Measurements from ENCODE around the gene ADRA2B. TPM values are rescaled to one million over a fixed set of nuclear protein-coding genes. Genes with fewer than 3 reads are reported as not detected.

Gene ADRA2B
- total RNA-seq, 1 donor from 2014 or later: 0.32 TPM

GRCh38 chr2:96154506-96155380 is 38.4 kb upstream of the ADRA2B start:
- no peaks in the 10 kb centered on the region for H3K36me3 ChIP-seq
- no peak overlapping the region for H3K27ac ChIP-seq
- no peaks in the 10 kb centered on the region for H3K9me3 ChIP-seq
- no peaks in the 10 kb centered on the region for H3K27me3 ChIP-seq (ENCODE audit: low read depth)
- intact Hi-C loops (cut with DNase I): no loop called here
- ATAC-seq: no peak
- no peak overlapping the region for H3K4me3 ChIP-seq
- peak; percentile 25 for DNase-seq
- H3K4me1 ChIP-seq: no peaks in the 10 kb centered on the region
- TF ChIP-seq, protein P1, sequence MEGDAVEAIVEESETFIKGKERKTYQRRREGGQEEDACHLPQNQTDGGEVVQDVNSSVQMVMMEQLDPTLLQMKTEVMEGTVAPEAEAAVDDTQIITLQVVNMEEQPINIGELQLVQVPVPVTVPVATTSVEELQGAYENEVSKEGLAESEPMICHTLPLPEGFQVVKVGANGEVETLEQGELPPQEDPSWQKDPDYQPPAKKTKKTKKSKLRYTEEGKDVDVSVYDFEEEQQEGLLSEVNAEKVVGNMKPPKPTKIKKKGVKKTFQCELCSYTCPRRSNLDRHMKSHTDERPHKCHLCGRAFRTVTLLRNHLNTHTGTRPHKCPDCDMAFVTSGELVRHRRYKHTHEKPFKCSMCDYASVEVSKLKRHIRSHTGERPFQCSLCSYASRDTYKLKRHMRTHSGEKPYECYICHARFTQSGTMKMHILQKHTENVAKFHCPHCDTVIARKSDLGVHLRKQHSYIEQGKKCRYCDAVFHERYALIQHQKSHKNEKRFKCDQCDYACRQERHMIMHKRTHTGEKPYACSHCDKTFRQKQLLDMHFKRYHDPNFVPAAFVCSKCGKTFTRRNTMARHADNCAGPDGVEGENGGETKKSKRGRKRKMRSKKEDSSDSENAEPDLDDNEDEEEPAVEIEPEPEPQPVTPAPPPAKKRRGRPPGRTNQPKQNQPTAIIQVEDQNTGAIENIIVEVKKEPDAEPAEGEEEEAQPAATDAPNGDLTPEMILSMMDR (IDR thresholded peaks at IDR 0.05): no peak

GRCh38 chr2:96153991-96154431 is 37.6 kb upstream of the ADRA2B start:
- Histone ChIP-seq H3K36me3 (no peaks in the 10 kb centered on the region), H3K9me3 (no peaks in the 10 kb centered on the region), H3K27ac (no peak overlapping the region), H3K27me3 (ENCODE audit: low read depth) (no peaks in the 10 kb centered on the region), H3K4me3 (no peak overlapping the region), H3K4me1 (peaks cover under 1% of the 10 kb centered on the region)
- TF ChIP-seq, protein P1 (IDR thresholded peaks at IDR 0.05): no peak
- no peak for ATAC-seq
- intact Hi-C loops (cut with DNase I): no loop called here
- DNase-seq: peak; percentile 38

- Histone ChIP-seq H3K27me3 (ENCODE audit: low read depth) (no peaks in the 10 kb centered on the region), H3K4me3 (no peak overlapping the region), H3K36me3 (no peaks in the 10 kb centered on the region), H3K9me3 (no peaks in the 10 kb centered on the region), H3K4me1 (peaks cover 8% of the 10 kb centered on the region), H3K27ac (no peak overlapping the region)
- TF ChIP-seq, protein P1 (IDR thresholded peaks at IDR 0.05): no peak
- ATAC-seq (no peak), DNase-seq (peak; percentile 36)
- intact Hi-C loops (cut with DNase I): no loop called here
These were observed 36.9 kb upstream of the ADRA2B start for GRCh38 chr2:96153291-96153713.

GRCh38 chr2:96152304-96153161 is 36.2 kb upstream of the ADRA2B start:
- intact Hi-C loops (cut with DNase I): no loop called here
- no peaks in the 10 kb centered on the region for H3K27me3 ChIP-seq (ENCODE audit: low read depth)
- H3K36me3 ChIP-seq: no peaks in the 10 kb centered on the region
- no peak for ATAC-seq
- H3K4me3 ChIP-seq: no peak overlapping the region
- H3K27ac ChIP-seq: no peak overlapping the region
- H3K4me1 ChIP-seq: peaks cover 13% of the 10 kb centered on the region
- TF ChIP-seq, protein P1 (IDR thresholded peaks at IDR 0.05): no peak
- DNase-seq: peak; percentile 25
- no peaks in the 10 kb centered on the region for H3K9me3 ChIP-seq

DNA sequence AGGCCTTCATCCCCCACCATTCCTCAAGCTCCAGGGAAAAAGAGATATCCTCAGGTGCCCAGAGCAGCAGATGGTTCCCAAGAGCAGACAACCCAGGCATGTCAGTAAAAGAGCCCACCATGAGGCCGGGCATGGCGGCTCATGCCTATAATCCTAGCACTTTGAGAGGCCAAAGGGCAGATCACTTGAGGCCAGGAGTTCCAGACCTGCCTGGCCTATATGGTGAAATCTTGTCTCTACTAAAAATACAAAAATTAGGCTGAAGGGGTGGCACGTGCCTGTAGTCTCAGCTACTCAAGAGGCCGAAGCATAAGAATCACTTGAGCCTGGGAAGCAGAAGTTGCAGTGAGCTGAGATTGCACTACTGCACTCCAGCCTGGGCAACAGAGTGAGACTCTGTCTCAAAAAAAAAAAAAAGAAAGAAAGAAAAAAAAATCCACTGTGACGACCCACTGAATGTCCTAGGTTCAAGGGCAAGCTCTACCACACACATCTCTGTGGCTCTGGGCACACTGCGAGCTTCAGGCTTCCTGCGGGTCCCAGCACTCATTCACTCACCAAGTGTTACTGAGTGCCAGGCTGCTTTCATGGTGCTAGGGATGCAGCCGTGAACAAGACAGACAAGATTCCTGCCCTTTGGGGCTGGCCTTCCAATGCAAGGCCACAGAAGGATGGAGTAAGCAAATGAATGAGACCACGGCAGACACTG is 35.4 kb upstream of the ADRA2B start:
- H3K27ac ChIP-seq: no peak overlapping the region
- H3K27me3 ChIP-seq (ENCODE audit: low read depth): no peaks in the 10 kb centered on the region
- H3K4me1 ChIP-seq: peaks cover 19% of the 10 kb centered on the region
- no peaks in the 10 kb centered on the region for H3K36me3 ChIP-seq
- ATAC-seq: no peak
- no peaks in the 10 kb centered on the region for H3K9me3 ChIP-seq
- TF ChIP-seq, protein P1 (IDR thresholded peaks at IDR 0.05): no peak
- intact Hi-C loops (cut with DNase I): no loop called here
- no peak overlapping the region for H3K4me3 ChIP-seq
- DNase-seq: no peak

Data from lower lobe of right lung (tissue), 2 donors.